Lung (tissue), 12 donors: Measurements from ENCODE around the gene PPP2R3B. TPM values are rescaled to one million over a fixed set of nuclear protein-coding genes. Genes with fewer than 3 reads are reported as not detected.

Experiments
- ATAC-seq: fragments of 200-7000 bp; cut with Tn5 transposase; one replicate; pipeline ENCODE4 v1.9.1; 2020; ENCODE audit warnings: moderate number of reproducible peaks; ENCODE audit not compliant: insufficient read depth, low FRiP score
- DNase-seq, 3 donors: peaks; one replicate each; pipeline ENCODE4 v3.0.0-alpha.2; 2013 to 2017
- H3K27ac ChIP-seq, 2 donors: one replicate each; pipeline ENCODE4 v1.5.1; 2013; ENCODE audit warnings: mild to moderate bottlenecking in 2 of 2, moderate library complexity in 2 of 2, control low read depth in 1 of 2, inconsistent platforms in 1 of 2, low read depth in 1 of 2, low read length in 1 of 2
- H3K27me3 ChIP-seq, 3 donors: one replicate each; pipeline ENCODE4 v1.5.1; 2013; ENCODE audit warnings: low read length in 2 of 3; ENCODE audit not compliant: control insufficient read depth in 3 of 3, insufficient read depth in 3 of 3
- H3K36me3 ChIP-seq, 4 donors: one replicate each; pipeline ENCODE4 v1.5.1; 2013; ENCODE audit warnings: low read length in 4 of 4, mild to moderate bottlenecking in 1 of 4, moderate library complexity in 1 of 4; ENCODE audit not compliant: control insufficient read depth in 4 of 4, insufficient read depth in 4 of 4
- H3K4me1 ChIP-seq, 5 donors: one replicate each; pipeline ENCODE4 v1.5.1; 2013; ENCODE audit warnings: low read length in 5 of 5, mild to moderate bottlenecking in 2 of 5, moderate library complexity in 1 of 5; ENCODE audit not compliant: control insufficient read depth in 5 of 5, insufficient read depth in 5 of 5
- H3K4me3 ChIP-seq: one replicate; pipeline ENCODE4 v1.5.1; 2013; ENCODE audit warnings: mild to moderate bottlenecking, control low read depth, moderate library complexity
- H3K9ac ChIP-seq, 2 donors: one replicate each; pipeline ENCODE4 v1.5.1; 2013; ENCODE audit warnings: low read length in 2 of 2, control low read depth in 1 of 2; ENCODE audit not compliant: insufficient read depth in 1 of 2
- H3K9me3 ChIP-seq, 4 donors: one replicate each; pipeline ENCODE4 v1.5.1; 2013; ENCODE audit warnings: low read length in 3 of 4, mild to moderate bottlenecking in 1 of 4, moderate library complexity in 1 of 4; ENCODE audit not compliant: control insufficient read depth in 4 of 4, insufficient read depth in 3 of 4
- CTCF ChIP-seq: IDR thresholded peaks from 2 replicates; pipeline ENCODE4 v1.5.1; 2012; ENCODE audit warnings: mild to moderate bottlenecking; ENCODE audit errors: control extremely low read depth, extremely low read depth
- WGBS, 2 donors: extraction: QIAGEN DNeasy Blood & Tissue Kit; methylation state at CpG; one replicate each; pipeline ENCODE4 v1.1.7; 2013; 5-methylcytosine and 5-hydroxymethylcytosine counted together
- polyA plus RNA-seq, 2 donors: library from polyadenylated mRNA; stranded (reverse); fragments of 200-250 nt; gene quantifications; one replicate each; pipeline ENCODE4 v1.2.1, GENCODE V29; 2013
- total RNA-seq, 2 donors: library from RNA; depleted of rRNA in 1 of 2; stranded (reverse); fragments of >200 nt in 1 of 2; gene quantifications; one replicate each; pipeline ENCODE4 v1.2.1, GENCODE V29; 2014 to 2021
- donor health status: control.
- donor health status: control.
- donor health status: Bipolar disorder and iron deficiency.
- donor health status: healthy.
- donor health status: DM: yes; HTN: yes; CAD: no.

The PPP2R3B gene
- total and polyA plus RNA-seq, 4 donors, result 7.8 to 21.0 (median 15.6) TPM

- Histone ChIP-seq H3K9ac (no peak overlapping the region), H3K4me3 (no peak overlapping the region), H3K36me3 (no peaks in the 10 kb centered on the region), H3K9me3 (no peaks in the 10 kb centered on the region), H3K27me3 (no peaks in the 10 kb centered on the region), H3K4me1 (peaks cover 0 to 4% (median 0%) of the 10 kb centered on the region in 5 donors), H3K27ac (no peak overlapping the region)
- no peak for TF ChIP-seq CTCF
- 90 to 91% methylated on average over 34 of the region's 34 CpGs for WGBS, 2 donors
- ATAC-seq (no peak), DNase-seq (no peak)
These were observed 5.2 kb upstream of the PPP2R3B start for GRCh38 chrX:391717-392574.

GRCh38 chrX:390459-390858 lies 3.8 kb upstream of the PPP2R3B start:
- no peak for DNase-seq
- no peak for ATAC-seq
- Histone ChIP-seq H3K9ac (no peak overlapping the region), H3K27ac (no peak overlapping the region), H3K4me3 (no peak overlapping the region), H3K4me1 (peaks cover 0 to 5% (median 4%) of the 10 kb centered on the region in 5 donors), H3K36me3 (no peaks in the 10 kb centered on the region), H3K9me3 (no peaks in the 10 kb centered on the region), H3K27me3 (no peaks in the 10 kb centered on the region)
- 96 to 97% methylated on average over 13 of the region's 13 CpGs for WGBS, 2 donors
- TF ChIP-seq CTCF, result no peak

GRCh38 chrX:389021-389441 lies 2.3 kb upstream of the PPP2R3B start:
- no peak for DNase-seq
- WGBS, 2 donors, result 92 to 96% methylated on average over 12 of the region's 12 CpGs
- no peak for ATAC-seq

More at GRCh38 chrX:389021-389441, 2.3 kb upstream of the PPP2R3B start:
- Histone ChIP-seq H3K27me3 (no peaks in the 10 kb centered on the region), H3K4me3 (no peak overlapping the region), H3K27ac (no peak overlapping the region), H3K9ac (no peak overlapping the region), H3K9me3 (no peaks in the 10 kb centered on the region), H3K4me1 (peaks cover 0 to 5% (median 4%) of the 10 kb centered on the region in 5 donors), H3K36me3 (no peaks in the 10 kb centered on the region)
- TF ChIP-seq CTCF, result no peak
